GDM1 (cell line): ENCODE data around the gene CNOT8.
"Not testable (repeated sequence)": the region's sequence is repeated elsewhere in the genome, so short reads cannot be mapped to it uniquely, and the experiment has no call there.

ENCODE experiments used
- DNase-seq: peaks from one replicate; lab custom pipeline; 2025; lab: John Stamatoyannopoulos, UW

The CNOT8 gene

GRCh38 chr5:154835701-154836052 is 22.8 kb upstream of the CNOT8 start:
- not testable (repeated sequence) for DNase-seq

- no peak for DNase-seq
Measured at GRCh38 chr5:154836225-154836624, 22.2 kb upstream of the CNOT8 start.

GRCh38 chr5:154837009-154837901 is 21.2 kb upstream of the CNOT8 start:
- DNase-seq = no peak

- no peak for DNase-seq
Measured at GRCh38 chr5:154840435-154841272, 17.8 kb upstream of the CNOT8 start.

- DNase-seq = no peak
Measured at GRCh38 chr5:154841273-154841661, 17.2 kb upstream of the CNOT8 start.

- no peak for DNase-seq
Measured at GRCh38 chr5:154842689-154843530, 15.5 kb upstream of the CNOT8 start.

GRCh38 chr5:154844809-154845208 is 13.6 kb upstream of the CNOT8 start:
- DNase-seq = no peak

- DNase-seq = no peak
Measured at GRCh38 chr5:154849264-154849785, 9.1 kb upstream of the CNOT8 start.

- DNase-seq = no peak
Measured at GRCh38 chr5:154849791-154850201, 8.6 kb upstream of the CNOT8 start.

GRCh38 chr5:154850255-154851062 is 8.0 kb upstream of the CNOT8 start, which contains the start of gene FAXDC2:
FAXDC2 (minus strand) TSS chr5:154850603; CDS start chr5:154838178, 12,425 bp downstream.
- no peak for DNase-seq

GRCh38 chr5:154851351-154851750 is 7.1 kb upstream of the CNOT8 start:
- DNase-seq = no peak

- peak; percentile 93 for DNase-seq
Measured at GRCh38 chr5:154857530-154858296, 714 bp upstream of the CNOT8 start.

- DNase-seq = no peak
Measured at GRCh38 chr5:154858972-154859871, 795 bp downstream of the CNOT8 start.

GRCh38 chr5:154860123-154860522 is 1.7 kb downstream of the CNOT8 start:
- no peak for DNase-seq

GRCh38 chr5:154860765-154861164 is 2.3 kb downstream of the CNOT8 start:
- no peak for DNase-seq

GRCh38 chr5:154861946-154862345 is 3.5 kb downstream of the CNOT8 start:
- DNase-seq = no peak

GRCh38 chr5:154862766-154863165 is 4.3 kb downstream of the CNOT8 start:
- DNase-seq = no peak

- no peak for DNase-seq
Measured at GRCh38 chr5:154863291-154864080, 5.1 kb downstream of the CNOT8 start.
